ENCODE data around the gene FZD8. TPM values are rescaled to one million over a fixed set of nuclear protein-coding genes. Genes with fewer than 3 reads are reported as not detected.

Gene FZD8
- total RNA-seq, 1 donor from 2014 or later: 6.6 TPM

DNA sequence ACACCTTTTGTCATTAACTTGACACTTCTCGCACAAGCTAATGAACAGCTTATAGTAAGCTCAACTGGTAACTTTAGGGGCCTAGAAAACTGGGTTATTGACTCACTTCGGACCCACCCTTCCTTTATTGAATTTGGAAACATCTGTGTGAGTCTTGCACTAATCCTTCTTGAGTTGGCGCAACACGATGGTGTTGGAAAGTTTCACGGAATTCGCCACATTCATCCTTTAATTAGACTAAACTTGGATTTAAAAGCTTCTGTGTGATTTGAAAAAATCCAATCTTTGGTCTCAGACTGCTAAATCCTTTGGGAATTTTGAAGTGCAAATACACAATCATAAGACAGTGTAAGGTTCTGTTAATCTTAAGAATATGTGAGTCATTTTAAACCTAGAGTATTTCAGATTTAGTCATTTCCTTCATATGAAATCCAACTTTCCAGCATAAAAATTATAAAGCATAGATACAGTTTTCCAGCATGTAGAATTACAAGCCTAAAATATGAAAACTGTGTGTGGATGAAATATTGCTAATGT, 15.1 kb downstream of the FZD8 start:
- H3K9me3 ChIP-seq (replicated peaks): no peaks in the 10 kb centered on the region
- H3K4me3 ChIP-seq: no peak overlapping the region
- no peak for DNase-seq
- TF ChIP-seq, protein P1, sequence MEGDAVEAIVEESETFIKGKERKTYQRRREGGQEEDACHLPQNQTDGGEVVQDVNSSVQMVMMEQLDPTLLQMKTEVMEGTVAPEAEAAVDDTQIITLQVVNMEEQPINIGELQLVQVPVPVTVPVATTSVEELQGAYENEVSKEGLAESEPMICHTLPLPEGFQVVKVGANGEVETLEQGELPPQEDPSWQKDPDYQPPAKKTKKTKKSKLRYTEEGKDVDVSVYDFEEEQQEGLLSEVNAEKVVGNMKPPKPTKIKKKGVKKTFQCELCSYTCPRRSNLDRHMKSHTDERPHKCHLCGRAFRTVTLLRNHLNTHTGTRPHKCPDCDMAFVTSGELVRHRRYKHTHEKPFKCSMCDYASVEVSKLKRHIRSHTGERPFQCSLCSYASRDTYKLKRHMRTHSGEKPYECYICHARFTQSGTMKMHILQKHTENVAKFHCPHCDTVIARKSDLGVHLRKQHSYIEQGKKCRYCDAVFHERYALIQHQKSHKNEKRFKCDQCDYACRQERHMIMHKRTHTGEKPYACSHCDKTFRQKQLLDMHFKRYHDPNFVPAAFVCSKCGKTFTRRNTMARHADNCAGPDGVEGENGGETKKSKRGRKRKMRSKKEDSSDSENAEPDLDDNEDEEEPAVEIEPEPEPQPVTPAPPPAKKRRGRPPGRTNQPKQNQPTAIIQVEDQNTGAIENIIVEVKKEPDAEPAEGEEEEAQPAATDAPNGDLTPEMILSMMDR (IDR thresholded peaks at IDR 0.05; ENCODE audit: borderline replicate concordance): no peak
- H3K36me3 ChIP-seq: no peaks in the 10 kb centered on the region
- intact Hi-C loops (cut with micrococcal nuclease): no loop called here
- H3K27me3 ChIP-seq (ENCODE audit: low read depth): peaks cover 19% of the 10 kb centered on the region
- H3K27ac ChIP-seq (replicated peaks): no peak overlapping the region
- H3K4me1 ChIP-seq: no peaks in the 10 kb centered on the region

DNA sequence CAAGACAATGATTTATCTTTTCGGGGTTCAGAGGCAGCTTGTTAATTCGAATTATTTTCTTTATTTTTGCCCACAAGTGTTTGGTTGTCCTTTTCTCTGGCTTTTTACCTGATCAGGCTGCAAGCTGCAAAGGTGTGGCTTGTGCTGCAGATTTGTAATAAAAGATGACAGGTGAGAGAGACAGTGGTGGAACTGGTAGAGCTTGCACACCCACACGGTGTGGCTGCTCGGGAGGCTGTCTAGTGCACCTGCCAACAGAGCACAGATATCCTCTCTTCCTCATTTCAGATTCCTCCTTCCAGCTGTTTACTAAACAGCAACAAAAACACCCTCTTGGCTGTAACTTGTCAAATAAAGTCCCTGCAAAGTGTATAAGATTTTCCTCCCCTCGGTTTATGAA, 27.8 kb downstream of the FZD8 start:
- Histone ChIP-seq H3K36me3 (no peaks in the 10 kb centered on the region), H3K4me3 (no peak overlapping the region), H3K9me3 (replicated peaks) (no peaks in the 10 kb centered on the region), H3K4me1 (no peaks in the 10 kb centered on the region), H3K27ac (replicated peaks) (no peak overlapping the region), H3K27me3 (ENCODE audit: low read depth) (peaks cover 61% of the 10 kb centered on the region)
- intact Hi-C loops (cut with micrococcal nuclease): no loop called here
- DNase-seq: no peak
- TF ChIP-seq, protein P1 (IDR thresholded peaks at IDR 0.05; ENCODE audit: borderline replicate concordance): no peak

DNA sequence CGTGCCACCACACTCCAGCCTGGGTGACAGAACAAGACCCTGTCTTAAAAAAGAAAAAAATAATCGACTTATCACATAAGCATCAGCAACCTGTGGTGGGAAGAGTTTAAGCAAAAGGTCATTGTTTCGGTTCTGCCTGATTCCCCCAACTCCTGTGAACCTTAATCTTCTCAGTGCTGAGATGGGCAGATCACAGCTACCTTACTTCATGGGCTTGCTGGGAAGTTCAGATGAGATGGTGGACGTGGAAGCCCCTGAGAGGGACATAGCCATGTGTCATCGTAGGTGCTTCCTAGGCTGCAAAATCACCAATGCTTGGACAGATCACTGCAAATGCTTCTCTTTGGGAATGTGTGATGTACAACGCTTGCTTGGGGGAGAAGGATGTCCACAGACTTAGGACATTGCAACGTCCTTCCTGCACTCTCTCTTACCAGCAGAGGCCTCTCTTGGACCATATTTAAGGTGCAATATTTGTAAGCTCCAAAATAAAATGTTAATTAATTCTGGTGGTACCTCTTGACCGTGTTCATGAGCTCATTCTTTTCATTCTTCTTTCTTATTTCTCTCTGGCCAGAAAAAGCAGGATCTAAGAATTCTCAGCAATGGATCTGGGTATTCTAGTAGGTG, 28.4 kb downstream of the FZD8 start:
- Histone ChIP-seq H3K27ac (replicated peaks) (no peak overlapping the region), H3K9me3 (replicated peaks) (no peaks in the 10 kb centered on the region), H3K4me1 (no peaks in the 10 kb centered on the region), H3K36me3 (no peaks in the 10 kb centered on the region), H3K4me3 (no peak overlapping the region), H3K27me3 (ENCODE audit: low read depth) (peaks cover 67% of the 10 kb centered on the region)
- DNase-seq: no peak
- TF ChIP-seq, protein P1 (IDR thresholded peaks at IDR 0.05; ENCODE audit: borderline replicate concordance): peak; percentile 44
- intact Hi-C loops (cut with micrococcal nuclease): no loop called here

DNA sequence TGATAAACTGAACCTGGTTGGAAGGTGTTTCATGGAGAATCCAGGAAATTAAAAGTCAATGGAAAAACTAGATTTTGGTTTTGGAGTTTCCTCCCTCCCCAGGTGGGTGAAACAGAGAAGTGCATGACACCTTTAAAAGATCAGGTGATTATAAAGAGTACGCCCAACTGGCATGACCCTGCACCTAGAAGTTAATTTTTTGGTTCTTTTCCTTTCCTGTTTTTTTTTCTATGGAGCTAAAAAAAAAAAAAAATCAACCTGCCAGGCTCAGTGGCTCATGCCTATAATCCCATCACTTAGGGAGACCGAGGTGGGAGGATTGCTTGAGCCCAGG, 29.0 kb downstream of the FZD8 start:
- no peak for DNase-seq
- Histone ChIP-seq H3K27ac (replicated peaks) (no peak overlapping the region), H3K9me3 (replicated peaks) (no peaks in the 10 kb centered on the region), H3K4me3 (no peak overlapping the region), H3K36me3 (no peaks in the 10 kb centered on the region), H3K4me1 (peaks cover 4% of the 10 kb centered on the region), H3K27me3 (ENCODE audit: low read depth) (peaks cover 73% of the 10 kb centered on the region)
- intact Hi-C loops (cut with micrococcal nuclease): no loop called here
- TF ChIP-seq, protein P1 (IDR thresholded peaks at IDR 0.05; ENCODE audit: borderline replicate concordance): no peak

DNA sequence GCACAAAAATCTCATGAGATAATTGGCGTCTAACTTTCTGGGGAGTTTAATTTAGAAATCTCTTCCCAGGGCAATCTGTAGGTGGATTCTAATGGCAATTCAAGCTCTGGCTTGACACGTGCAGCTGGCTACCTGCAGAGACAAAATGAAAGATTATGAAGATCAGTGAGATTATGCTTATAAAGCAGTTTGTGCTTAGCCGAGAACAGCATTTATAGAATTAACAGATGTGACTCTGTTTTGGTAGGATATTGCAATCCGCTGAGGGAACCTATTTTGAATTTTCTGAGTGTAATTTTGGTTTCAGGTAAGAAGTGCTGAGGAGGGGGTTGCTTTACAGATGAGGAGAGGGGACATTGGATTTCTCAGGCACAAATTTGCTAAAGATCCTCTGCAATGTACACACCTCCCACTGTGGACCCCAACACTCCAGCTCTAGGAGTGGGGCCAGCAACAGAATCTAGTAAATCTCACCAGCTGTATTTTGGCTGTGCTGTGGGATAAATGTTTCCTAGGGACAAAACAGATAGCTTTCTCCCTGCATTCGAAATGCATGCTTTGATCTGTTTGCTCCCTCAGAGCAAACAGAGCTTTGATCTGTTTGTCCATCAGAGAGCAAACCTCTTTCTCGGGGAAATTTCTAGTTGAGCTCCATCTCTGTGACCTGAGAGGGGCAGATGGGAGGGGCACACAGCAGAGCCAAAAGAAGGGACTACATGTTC, 29.6 kb downstream of the FZD8 start:
- H3K9me3 ChIP-seq (replicated peaks): no peaks in the 10 kb centered on the region
- intact Hi-C loops (cut with micrococcal nuclease): no loop called here

More for the DNA sequence above, 29.6 kb downstream of the FZD8 start:
- peaks cover 78% of the 10 kb centered on the region for H3K27me3 ChIP-seq (ENCODE audit: low read depth)
- H3K27ac ChIP-seq (replicated peaks): no peak overlapping the region
- H3K36me3 ChIP-seq: no peaks in the 10 kb centered on the region
- DNase-seq: no peak
- H3K4me3 ChIP-seq: no peak overlapping the region
- peaks cover 9% of the 10 kb centered on the region for H3K4me1 ChIP-seq
- TF ChIP-seq, protein P1 (IDR thresholded peaks at IDR 0.05; ENCODE audit: borderline replicate concordance): no peak

Measured in left ventricle myocardium inferior (tissue), 1 donor.